K562 (cell line): ENCODE measurements around the gene BNIP3. TPM values are rescaled to one million over a fixed set of nuclear protein-coding genes. Genes with fewer than 3 reads are reported as not detected.

Experiments used
- ELF2 ChIP-seq: fragments of 250-450 bp; sonication (Bioruptor Pico); IDR thresholded peaks from 2 replicates; pipeline ENCODE4 v1.5.0; 2021; ENCODE audit warnings: mild to moderate bottlenecking
- LARP7 ChIP-seq: fragments of 450-650 bp; IDR thresholded peaks from 2 replicates; pipeline ENCODE4 v1.6.1; 2016
- MTA1 ChIP-seq: fragments of 450-650 bp; IDR thresholded peaks from 2 replicates; pipeline ENCODE4 v1.6.1; 2017; ENCODE audit warnings: borderline replicate concordance
- NR3C1 ChIP-seq: sonication (generic); formaldehyde crosslinking; IDR thresholded peaks from 2 replicates; pipeline ENCODE4 v1.8.1; 2022; ENCODE audit warnings: missing genetic modification reagents
- POLR2A ChIP-seq: fragments of 450-650 bp; conservative IDR thresholded peaks from 2 replicates; pipeline ENCODE4 v1.6.1; 2016
- SIRT6 ChIP-seq: IDR thresholded peaks from one replicate; pipeline ENCODE4 v1.6.1; 2012; ENCODE audit warnings: low read depth, mild to moderate bottlenecking, control low read depth, inconsistent platforms, low read length, moderate library complexity
- SNRNP70 ChIP-seq: fragments of 200-400 bp; formaldehyde crosslinking; optimal IDR thresholded peaks from 2 replicates; pipeline ENCODE3; 2017; ENCODE audit warnings: low read depth, low read length
- TBP ChIP-seq: optimal IDR thresholded peaks from 2 replicates; pipeline ENCODE3; 2011; ENCODE audit warnings: low read depth, low read length, improper control_type of control experiment
- ZNF165 ChIP-seq: fragments of 250-450 bp; sonication (Bioruptor Pico); IDR thresholded peaks from 2 replicates; pipeline ENCODE4 v1.4.0; 2020; ENCODE audit warnings: borderline replicate concordance
- ZNF174 ChIP-seq: fragments of 250-450 bp; sonication (Bioruptor Pico); IDR thresholded peaks from 2 replicates; pipeline ENCODE4 v1.4.0; 2020; ENCODE audit warnings: mild to moderate bottlenecking
- ZNF785 ChIP-seq: fragments of 250-450 bp; sonication (Bioruptor Pico); IDR thresholded peaks from 2 replicates; pipeline ENCODE4 v1.4.0; 2020; ENCODE audit warnings: mild to moderate bottlenecking
- ZSCAN32 ChIP-seq: fragments of 450-650 bp; formaldehyde crosslinking; IDR thresholded peaks from 2 replicates; pipeline ENCODE4 v1.4.0; 2020; ENCODE audit warnings: mild to moderate bottlenecking, moderate library complexity
- polyA plus RNA-seq, 8 experiments: library from polyadenylated mRNA; depleted of rRNA in 4 of 8; stranded (reverse) in 5 of 8; unstranded in 3 of 8; fragments of >200 nt; fragmentation: Nextera tagmentation in 2 of 8; fragmentation: Illumina TruSeq in 1 of 8; extraction: Ambion mirVana in 2 of 8; extraction: Trizol in 1 of 8; gene quantifications; 2 replicates each; pipeline versions ENCODE4 v1.2.1 to v1.2.3, GENCODE V29; 2011 to 2014; ENCODE audit warnings: inconsistent platforms in 1 of 8, missing spikeins in 1 of 8
- total RNA-seq, 7 experiments: library from RNA; depleted of rRNA in 6 of 7; stranded (reverse); fragments of >200 nt in 6 of 7; fragmentation: Illumina TruSeq in 2 of 7; extraction: Trizol in 2 of 7; gene quantifications; 2 replicates each; pipeline versions ENCODE4 v1.2.1 to v1.2.3, GENCODE V29; 2011 to 2021; ENCODE audit warnings: low replicate concordance in 1 of 7
- TF ChIP-seq, protein P1 (sequence below): fragments of 450-650 bp; IDR thresholded peaks from 2 replicates; pipeline ENCODE4 v1.6.1; 2018; ENCODE audit not compliant: partially characterized antibody
- TF ChIP-seq, protein P2 (sequence below): fragments of 450-650 bp; IDR thresholded peaks from one replicate; pipeline ENCODE4 v1.6.1; 2018; ENCODE audit warnings: mild to moderate bottlenecking, moderate library complexity; ENCODE audit not compliant: partially characterized antibody

BNIP3 gene
- total and polyA plus RNA-seq, 9 of the 15 experiments (the other 6 are each of a cell fraction or from before 2014, with no cell fraction given), result 9.2 to 119 (median 42.2) TPM

DNA sequence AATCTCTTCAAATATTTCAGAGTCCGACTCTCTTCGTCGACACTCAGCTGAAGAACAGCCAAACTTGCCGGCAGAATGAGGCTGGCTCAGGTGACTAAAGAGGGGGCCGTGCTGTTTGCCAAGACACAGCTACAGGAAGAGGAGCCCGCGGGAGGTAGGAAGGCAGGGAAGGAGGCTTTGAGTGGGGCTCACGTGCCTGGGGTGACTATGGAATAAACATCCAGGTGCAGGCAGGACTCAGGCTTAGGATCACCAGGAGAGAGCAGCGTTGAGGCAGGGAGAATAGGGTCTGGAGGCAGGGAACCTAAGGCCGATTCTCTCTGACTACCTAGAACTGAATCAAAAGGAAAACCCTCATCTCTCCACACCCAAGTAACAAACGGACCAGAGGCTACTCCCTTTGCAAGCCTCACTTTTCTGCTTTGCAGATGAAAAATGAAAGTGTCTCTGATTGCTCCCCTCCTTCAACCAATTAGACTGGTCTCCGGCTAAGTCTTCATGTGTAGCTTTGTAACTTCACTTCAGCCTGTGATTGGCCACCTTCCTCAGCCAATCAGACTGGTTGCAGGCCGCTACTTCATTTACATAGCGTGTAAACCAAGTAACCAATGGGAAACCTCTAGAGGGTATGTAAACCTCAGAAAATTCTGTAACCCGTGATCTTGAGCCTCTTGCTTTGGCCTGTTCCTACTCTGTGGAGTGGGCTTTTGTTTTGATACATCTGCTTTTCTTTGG is 19.7 kb upstream of the BNIP3 start (continued):
- TF ChIP-seq, protein P1, sequence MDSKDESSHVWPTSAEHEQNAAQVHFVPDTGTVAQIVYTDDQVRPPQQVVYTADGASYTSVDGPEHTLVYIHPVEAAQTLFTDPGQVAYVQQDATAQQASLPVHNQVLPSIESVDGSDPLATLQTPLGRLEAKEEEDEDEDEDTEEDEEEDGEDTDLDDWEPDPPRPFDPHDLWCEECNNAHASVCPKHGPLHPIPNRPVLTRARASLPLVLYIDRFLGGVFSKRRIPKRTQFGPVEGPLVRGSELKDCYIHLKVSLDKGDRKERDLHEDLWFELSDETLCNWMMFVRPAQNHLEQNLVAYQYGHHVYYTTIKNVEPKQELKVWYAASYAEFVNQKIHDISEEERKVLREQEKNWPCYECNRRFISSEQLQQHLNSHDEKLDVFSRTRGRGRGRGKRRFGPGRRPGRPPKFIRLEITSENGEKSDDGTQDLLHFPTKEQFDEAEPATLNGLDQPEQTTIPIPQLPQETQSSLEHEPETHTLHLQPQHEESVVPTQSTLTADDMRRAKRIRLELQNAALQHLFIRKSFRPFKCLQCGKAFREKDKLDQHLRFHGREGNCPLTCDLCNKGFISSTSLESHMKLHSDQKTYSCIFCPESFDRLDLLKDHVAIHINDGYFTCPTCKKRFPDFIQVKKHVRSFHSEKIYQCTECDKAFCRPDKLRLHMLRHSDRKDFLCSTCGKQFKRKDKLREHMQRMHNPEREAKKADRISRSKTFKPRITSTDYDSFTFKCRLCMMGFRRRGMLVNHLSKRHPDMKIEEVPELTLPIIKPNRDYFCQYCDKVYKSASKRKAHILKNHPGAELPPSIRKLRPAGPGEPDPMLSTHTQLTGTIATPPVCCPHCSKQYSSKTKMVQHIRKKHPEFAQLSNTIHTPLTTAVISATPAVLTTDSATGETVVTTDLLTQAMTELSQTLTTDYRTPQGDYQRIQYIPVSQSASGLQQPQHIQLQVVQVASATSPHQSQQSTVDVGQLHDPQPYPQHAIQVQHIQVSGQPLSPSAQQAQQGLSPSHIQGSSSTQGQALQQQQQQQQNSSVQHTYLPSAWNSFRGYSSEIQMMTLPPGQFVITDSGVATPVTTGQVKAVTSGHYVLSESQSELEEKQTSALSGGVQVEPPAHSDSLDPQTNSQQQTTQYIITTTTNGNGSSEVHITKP, result peak; percentile 41
- no peak for TF ChIP-seq SIRT6
- TF ChIP-seq, protein P2, sequence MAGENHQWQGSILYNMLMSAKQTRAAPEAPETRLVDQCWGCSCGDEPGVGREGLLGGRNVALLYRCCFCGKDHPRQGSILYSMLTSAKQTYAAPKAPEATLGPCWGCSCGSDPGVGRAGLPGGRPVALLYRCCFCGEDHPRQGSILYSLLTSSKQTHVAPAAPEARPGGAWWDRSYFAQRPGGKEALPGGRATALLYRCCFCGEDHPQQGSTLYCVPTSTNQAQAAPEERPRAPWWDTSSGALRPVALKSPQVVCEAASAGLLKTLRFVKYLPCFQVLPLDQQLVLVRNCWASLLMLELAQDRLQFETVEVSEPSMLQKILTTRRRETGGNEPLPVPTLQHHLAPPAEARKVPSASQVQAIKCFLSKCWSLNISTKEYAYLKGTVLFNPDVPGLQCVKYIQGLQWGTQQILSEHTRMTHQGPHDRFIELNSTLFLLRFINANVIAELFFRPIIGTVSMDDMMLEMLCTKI, result no peak
- no peak for TF ChIP-seq ZSCAN32 (CRISPR knock-in tag)
- no peak for TF ChIP-seq NR3C1 (CRISPR knock-in tag)
- TF ChIP-seq ZNF174 (CRISPR knock-in tag), result no peak
- TF ChIP-seq ZNF785 (CRISPR knock-in tag), result no peak
- TF ChIP-seq SNRNP70, result no peak
- peak; percentile 44; the same call in 1 of the 2 replicates for TF ChIP-seq POLR2A
- TF ChIP-seq ZNF165 (CRISPR knock-in tag), result no peak
- no peak for TF ChIP-seq LARP7
- no peak for TF ChIP-seq TBP
- TF ChIP-seq ELF2 (CRISPR knock-in tag), result no peak
- no peak for TF ChIP-seq MTA1
